ENCODE results near the gene INVS.
"Not testable (repeated sequence)": the region's sequence is repeated elsewhere in the genome, so short reads cannot be mapped to it uniquely, and the experiment has no call there.

INVS gene

DNA sequence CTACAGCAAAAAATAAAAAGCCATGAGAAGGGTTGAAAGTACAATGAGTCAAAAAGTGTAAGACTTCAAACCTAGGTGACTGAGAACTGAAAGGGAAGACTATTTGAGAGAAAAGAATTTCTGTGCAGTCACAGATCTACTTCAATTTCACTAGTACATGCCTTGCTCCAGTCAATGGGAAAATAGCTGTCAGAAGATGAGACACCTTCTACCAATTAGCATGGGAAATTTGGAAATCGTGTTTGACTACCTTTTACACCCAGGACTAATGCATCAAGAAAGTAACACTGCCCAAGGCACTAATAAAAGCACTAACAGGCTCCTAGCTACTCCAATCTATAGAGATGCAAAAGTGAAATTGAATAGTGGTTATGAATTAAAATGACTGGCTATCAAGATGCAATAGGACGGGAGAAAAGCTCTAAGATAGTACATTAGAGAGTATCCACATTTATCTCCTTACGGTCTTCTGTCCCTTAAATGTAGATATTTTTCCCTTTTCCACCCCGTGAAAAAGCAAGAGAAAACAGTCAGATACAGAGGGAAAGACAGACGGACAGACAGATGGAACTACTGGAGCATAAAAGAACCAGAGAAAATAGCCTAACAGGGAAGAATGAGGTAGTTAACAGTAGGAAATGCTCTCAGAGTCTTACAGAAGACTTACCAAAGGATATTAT is 15.5 kb upstream of the INVS start:
- no peak for DNase-seq

- peak in 1 of 2 experiments; percentile 18 for DNase-seq
Observed at GRCh38 chr9:100084128-100084453, 15.0 kb upstream of the INVS start.

- DNase-seq, result no peak
Observed at GRCh38 chr9:100084734-100085133, 14.3 kb upstream of the INVS start.

DNA sequence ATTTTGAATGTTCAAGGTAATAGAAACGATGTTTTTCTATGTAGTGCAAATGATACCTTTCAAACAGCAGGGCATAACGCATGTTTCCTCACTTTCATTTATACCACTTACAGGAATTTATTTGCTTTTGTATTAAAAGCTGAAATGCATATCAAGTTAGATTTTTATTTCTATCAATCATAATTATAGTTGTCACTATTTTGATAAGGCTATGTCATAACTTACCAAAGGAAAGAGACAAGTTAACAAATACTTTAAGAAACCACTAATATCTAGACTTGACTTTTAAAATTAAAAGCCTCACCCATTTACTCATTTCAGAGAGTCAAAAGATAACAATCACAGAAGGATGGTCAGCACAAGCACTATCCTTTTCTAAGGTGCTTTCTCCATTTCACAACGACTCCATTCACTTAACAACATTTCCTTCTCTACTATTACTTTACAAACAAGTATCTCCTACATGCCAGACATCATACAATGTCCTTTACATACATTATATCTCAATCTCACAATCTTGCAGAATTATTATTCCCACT is 12.9 kb upstream of the INVS start:
- no peak for DNase-seq

DNA sequence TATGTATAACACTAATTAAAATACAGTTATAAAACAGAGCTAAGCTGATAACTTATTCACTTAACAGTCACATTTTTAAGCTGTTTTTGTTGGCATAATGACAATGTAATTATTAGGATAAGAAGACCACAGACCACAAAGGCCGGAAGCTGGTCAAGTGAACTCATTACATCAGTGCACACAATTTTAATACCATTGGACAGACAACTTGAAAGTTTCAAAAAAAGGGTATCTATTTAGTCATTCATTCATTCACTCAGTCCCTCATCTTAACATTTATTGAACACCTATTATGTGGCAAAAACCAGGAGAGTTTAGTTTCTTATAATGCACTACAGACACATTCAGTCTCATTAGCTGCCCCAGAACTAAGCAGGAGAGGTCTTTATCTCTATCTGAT is 11.8 kb upstream of the INVS start:
- no peak for DNase-seq

DNA sequence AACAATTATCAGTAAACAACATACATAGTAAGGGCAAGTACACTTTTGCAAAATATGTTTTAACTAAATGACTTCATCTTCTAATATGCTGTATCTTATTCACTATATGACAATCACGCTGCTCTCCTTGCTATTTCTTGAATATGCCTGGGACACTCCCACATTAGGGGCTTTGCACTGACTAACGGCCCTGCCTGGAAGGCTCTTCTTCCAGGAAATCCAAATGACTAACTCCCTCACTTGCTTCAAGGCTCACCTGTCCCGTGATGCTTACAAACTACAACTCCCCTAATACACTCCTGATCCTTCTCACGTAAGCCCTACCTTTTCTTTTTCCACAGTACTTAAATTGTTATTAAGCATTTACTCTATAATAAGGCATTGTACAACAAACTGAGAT is 10.8 kb upstream of the INVS start:
- no peak for DNase-seq

GRCh38 chr9:100090880-100091279 is 8.2 kb upstream of the INVS start:
- DNase-seq, result no peak

GRCh38 chr9:100091650-100092049 is 7.4 kb upstream of the INVS start:
- no peak for DNase-seq

GRCh38 chr9:100092066-100092465 is 7.0 kb upstream of the INVS start:
- no peak for DNase-seq

DNA sequence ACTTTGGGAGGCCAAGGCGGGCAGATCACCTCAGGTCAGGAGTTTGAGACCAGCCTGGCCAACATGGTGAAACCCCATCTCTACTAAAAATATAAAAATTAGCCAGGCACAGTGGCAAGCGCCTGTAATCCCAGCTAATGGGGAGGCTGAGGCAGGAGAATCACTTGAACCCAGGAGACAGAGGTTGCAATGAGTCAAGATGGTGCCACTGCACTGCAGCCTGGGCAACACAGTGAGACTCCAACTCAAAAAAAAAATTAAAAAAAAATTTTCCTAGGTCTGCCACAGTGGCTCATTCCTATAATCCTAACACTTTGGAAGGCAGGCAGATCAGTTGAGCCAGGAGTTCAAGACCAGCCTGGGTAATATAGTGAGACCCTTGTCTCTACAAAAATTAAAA is 4.6 kb upstream of the INVS start:
- not testable (repeated sequence) for DNase-seq

DNA sequence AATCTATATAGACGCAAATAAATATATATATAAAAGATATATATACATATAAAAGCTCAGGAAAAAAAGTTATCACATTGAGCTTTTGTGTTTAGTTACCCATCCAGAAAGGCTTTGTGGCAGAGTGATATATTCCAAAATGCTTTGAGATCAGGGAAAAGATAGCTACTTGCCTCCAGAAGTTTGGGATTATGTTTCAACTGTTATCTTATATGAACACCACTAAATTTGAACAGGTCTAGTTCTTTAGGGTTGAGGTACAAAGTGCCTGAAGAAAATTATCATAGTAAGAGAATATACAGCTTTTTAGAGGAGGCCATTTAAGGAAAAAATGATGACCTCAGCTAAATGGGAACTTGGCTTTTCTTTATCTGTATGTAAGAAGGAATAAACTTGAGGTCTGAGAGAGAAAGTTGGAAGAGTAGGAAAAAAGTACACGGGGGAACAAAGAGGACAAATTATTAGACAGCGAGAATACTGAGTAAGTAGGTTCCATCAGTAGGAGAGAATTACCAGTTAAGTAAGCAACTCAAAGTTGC is 2.6 kb upstream of the INVS start:
- DNase-seq, result no peak

DNA sequence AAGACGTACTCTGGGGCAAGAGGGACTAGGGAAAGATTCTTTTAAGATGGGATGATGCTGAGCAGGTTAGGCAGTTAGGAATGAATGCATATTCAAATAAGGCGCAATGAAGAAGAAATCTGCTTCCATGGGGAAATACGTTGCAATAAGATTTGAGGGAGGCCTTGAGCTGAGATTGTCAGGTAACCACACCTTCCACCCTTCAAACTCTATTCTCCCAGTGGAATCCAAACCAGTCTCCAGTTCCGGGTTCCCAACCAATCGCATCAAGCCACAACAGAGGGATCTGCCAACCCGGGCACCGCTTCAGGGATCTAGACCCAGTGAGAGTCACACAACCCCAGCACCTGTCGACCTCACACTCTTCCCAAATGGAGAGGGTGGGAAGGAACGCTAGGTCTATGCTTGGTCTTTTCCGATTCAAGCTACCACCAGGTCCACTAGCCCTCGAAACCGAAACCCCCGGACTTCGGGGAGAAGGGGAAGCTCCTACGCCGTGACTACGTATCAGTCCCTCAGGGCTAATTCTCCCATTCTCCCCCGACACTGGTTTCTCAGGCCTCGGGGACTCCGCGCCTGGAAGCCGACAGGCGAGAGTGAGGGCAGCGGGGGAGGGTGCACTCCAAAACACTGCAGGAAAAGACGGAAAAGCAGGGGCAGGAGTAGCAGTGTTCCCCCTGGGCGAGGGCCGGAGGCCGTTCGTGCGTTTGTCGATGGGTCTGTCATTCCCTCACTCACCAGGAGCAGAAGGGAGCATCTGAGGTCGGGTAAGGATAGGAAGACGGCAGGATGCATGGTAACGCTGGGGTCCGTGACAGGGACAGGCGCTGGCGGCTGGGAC is 777 bp upstream of the INVS start:
- DNase-seq, result peak; percentile 53 to 67

- DNase-seq, result peak; percentile 43 to 65
Observed at GRCh38 chr9:100099722-100100042, 639 bp downstream of the INVS start.

GRCh38 chr9:100100146-100100667 is 1.2 kb downstream of the INVS start:
- DNase-seq, result no peak

GRCh38 chr9:100101608-100102007 is 2.6 kb downstream of the INVS start:
- no peak for DNase-seq

DNA sequence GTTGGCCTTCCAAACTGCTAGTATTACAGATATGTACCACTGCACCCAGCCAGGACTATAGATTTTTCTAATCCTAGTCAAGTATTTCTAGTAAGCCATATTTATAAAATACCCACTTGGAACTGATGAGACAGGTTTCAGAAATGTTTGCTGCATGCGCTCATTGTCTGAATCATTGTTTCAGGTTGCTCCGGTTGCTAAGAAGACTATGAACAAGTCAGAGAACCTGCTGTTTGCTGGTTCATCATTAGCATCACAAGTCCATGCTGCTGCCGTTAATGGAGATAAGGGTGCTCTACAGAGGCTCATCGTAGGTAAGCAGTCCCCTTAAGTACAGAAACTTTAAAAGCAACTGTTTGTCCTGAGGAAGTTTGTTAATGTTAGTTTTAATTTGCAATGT is 5.3 kb downstream of the INVS start:
- no peak for DNase-seq

DNA sequence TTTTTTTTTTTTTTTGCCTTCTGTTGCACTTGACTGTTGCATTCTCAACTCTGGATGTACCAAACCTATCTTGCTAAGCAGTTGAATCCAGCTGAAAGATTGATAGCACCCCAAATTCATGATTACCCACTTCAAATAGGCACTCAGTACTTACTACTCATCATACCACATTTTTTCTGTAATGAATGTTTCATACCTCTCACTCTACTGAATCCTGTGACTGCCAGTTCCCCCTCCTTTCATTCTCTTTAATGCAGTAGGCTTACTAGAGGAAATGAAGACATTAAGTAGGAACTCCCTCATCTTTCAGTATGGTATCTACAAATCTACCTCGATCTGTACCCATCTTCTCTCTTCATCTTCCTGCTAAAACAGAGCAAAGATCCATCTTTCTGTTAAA is 6.8 kb downstream of the INVS start:
- DNase-seq, result no peak

DNA sequence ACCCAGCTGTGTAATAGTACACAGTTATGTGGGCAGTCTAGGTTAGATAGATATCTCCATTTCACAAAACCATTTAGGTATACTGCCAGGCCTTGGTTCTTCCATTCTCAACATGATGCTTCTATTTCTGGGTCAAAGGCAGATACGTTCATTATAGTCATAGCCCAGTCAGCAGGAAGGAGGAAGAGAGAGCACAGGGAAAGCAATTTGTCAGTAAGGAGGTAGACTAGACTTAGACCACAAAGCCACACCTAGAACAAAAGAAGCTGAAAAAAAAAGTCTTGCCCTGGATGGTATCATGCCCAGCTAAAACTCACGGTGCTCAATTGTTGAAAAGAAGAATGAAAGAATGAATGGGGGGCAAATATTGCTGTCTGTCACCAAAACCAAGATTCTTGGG is 7.6 kb downstream of the INVS start:
- DNase-seq, result no peak

DNA sequence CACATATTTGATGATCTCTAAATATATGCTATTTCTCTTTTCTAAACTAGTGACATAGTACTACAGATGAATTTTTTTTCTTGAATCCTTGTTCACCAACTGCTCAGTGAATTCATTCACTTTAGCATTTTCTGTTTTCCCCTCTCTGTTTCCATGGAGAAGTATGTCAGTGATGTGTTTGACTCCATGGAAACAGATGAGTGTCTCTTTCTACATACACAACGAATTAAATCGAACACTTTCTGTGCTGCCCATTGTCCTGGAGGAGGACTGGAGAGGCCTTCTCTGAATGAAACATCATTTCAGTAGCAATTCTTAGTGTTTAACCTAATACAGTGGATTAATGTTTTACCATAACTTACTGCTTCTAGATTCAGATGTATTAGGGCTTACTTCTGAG is 9.5 kb downstream of the INVS start:
- DNase-seq, result no peak

DNA sequence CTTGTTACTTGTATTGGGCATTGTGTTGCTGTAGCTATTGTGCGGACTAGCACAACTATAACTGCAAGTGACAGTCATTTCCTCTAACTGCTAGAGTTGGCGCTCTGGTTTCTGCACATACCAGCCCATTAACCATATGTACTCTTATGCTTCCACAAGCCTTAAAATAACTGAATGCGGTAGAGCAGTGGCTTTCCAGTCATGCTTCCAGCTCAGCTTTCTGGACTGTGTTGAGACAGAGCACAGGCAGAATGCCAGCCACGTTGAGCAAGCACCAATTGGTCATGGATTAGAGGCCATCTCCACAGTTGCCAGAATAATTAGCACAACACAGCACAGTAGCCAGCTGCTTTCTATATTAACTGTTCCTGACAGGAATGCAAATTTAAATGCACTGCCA is 12.2 kb downstream of the INVS start:
- DNase-seq, result peak; percentile 96 to 97

GRCh38 chr9:100112677-100113336 is 13.8 kb downstream of the INVS start:
- no peak for DNase-seq

- no peak for DNase-seq
Observed at GRCh38 chr9:100117316-100117715, 18.3 kb downstream of the INVS start.

DNA sequence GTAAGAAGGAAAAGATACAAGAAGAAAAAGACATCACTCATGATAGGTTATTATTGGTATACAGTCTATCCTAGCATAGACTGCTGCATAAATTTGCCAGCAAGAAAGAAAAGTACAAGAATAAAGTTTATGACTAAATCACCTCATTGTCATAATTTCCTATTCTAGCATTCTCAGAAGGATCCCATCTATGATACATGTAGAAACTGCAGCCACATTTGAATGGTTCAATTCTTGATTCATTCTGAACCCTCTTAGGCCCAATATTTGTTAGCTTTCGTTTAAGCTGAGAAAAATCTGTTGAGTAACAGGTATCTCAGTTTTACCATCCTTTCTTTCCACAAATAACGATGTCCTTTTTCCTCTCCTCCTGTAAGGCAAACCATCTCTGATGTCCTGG is 21.2 kb downstream of the INVS start:
- DNase-seq, result no peak

DNA sequence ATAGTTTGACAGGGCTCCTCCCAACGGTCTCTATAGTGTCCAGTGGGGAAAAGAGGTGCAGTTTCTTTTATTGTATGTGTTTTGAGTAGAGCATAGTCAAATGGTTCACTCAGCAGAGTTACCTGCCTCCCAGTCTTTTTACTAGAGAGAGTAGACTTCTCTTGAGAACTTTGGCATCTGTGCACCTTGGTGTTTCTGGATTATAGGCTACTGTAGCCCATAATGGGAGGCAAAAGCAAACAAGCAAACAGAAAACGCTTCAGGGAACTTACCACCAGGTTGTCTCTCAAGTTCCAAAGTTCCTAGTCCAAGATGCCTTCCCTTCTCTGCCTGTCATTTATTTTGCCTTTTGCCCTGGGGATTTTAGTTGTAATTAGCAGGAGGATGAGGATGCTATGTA is 26.2 kb downstream of the INVS start:
- no peak for DNase-seq
